ENCODE data around the gene C9orf85.
"Not testable (repeated sequence)": the region's sequence is repeated elsewhere in the genome, so short reads cannot be mapped to it uniquely, and the experiment has no call there.

C9orf85 gene

DNA sequence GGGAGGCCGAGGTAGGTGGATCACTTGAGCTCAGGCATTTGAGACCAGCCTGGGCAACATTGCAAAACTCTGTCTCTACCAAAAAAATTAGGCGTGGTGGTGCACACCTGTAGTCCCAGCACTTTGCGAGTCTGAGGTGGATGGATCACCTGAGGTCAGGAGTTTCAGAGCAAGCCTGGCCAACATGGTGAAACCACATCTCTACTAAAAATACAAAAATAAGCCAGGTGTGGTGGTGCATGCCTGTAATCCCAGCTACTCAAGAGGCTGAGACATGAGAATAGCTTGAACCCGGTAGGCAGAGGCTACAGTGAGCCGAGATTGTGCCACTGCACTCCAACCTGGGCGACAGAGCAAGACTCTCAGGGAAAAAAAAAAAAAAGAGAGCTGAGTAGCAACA is 12.7 kb upstream of the C9orf85 start:
- in situ Hi-C loops (cut with HindIII; ENCODE audit: low pct_ligation_motif_present, low pct_unique_long_range_greater_than_20kb, low sequenced_read_pairs); DNase-seq: not testable (repeated sequence)

GRCh38 chr9:71901695-71902597 is 9.5 kb upstream of the C9orf85 start:
- in situ Hi-C loops (cut with HindIII; ENCODE audit: low pct_ligation_motif_present, low pct_unique_long_range_greater_than_20kb, low sequenced_read_pairs): no loop called here
- DNase-seq: no peak

DNA sequence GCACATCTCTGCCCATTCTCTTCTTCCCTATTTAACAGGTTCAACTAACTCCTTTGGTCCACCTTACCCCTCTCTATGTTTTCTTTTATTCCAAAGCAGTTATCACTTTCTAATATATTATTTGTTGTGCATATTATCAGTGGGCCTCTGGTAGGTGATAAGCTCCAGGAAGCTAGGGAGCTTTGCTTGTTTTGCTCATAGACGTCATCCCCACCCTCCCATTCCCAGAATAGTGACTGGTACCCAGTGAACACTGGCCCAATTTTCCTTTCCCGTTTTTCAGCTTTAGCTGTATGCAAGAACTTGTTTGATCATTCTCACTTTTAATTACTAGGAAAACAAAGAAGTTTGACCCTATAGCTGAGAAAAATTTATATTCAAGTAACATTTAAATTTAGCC is 7.4 kb upstream of the C9orf85 start:
- DNase-seq: no peak
- in situ Hi-C loops (cut with HindIII; ENCODE audit: low pct_ligation_motif_present, low pct_unique_long_range_greater_than_20kb, low sequenced_read_pairs): no loop called here

- DNase-seq: no peak
- in situ Hi-C loops (cut with HindIII; ENCODE audit: low pct_ligation_motif_present, low pct_unique_long_range_greater_than_20kb, low sequenced_read_pairs): no loop called here
Observed at GRCh38 chr9:71908825-71909224, 2.6 kb upstream of the C9orf85 start.

- peak; percentile 42 for DNase-seq
- in situ Hi-C loops (cut with HindIII; ENCODE audit: low pct_ligation_motif_present, low pct_unique_long_range_greater_than_20kb, low sequenced_read_pairs): no loop called here
Observed at GRCh38 chr9:71909887-71910649, 1.4 kb upstream of the C9orf85 start.

- in situ Hi-C loops (cut with HindIII; ENCODE audit: low pct_ligation_motif_present, low pct_unique_long_range_greater_than_20kb, low sequenced_read_pairs): no loop called here
- no peak for DNase-seq
Observed at GRCh38 chr9:71910650-71911060, 784 bp upstream of the C9orf85 start.

DNA sequence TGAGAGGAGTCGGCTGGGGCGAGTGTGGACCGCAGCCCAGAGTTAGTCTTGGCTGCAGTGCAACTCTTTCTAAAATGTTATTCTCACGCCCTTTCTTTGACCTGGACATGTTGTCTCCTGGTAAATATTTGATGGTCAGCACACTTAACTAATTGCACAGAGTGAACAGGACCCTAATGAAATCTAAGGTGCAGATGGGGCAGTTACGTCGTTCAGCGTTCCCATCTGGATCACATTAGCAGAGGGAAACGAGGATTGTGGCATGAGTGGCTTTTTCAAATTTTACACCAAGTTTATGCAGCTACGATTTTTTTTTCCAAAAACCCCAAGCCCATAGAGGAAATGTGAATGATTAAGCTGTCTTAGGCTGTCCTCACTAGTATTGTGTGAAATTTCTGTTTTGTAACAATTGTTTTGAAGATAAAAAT is 483 bp downstream of the C9orf85 start:
- DNase-seq: peak; percentile 15
- in situ Hi-C loops (cut with HindIII; ENCODE audit: low pct_ligation_motif_present, low pct_unique_long_range_greater_than_20kb, low sequenced_read_pairs): no loop called here

DNA sequence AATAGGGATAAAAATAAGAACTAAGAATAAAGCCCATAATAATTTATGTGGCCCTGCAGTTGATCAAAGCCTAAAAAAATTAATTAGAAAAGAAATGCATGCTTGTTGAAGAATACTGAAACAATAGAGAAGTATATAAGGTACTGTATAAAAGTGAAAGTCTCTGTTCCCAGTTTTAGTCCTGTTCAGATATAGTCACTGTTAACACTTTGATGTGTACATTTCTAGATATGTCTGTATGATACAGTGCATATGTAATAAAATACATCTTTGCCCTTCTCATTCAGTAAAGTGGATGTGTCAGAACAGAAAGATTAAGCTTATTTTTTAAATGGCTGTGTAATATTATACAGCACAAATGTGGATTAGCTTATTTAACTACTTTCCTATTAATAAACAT is 4.1 kb downstream of the C9orf85 start:
- in situ Hi-C loops (cut with HindIII; ENCODE audit: low pct_ligation_motif_present, low pct_unique_long_range_greater_than_20kb, low sequenced_read_pairs): no loop called here
- DNase-seq: no peak

DNA sequence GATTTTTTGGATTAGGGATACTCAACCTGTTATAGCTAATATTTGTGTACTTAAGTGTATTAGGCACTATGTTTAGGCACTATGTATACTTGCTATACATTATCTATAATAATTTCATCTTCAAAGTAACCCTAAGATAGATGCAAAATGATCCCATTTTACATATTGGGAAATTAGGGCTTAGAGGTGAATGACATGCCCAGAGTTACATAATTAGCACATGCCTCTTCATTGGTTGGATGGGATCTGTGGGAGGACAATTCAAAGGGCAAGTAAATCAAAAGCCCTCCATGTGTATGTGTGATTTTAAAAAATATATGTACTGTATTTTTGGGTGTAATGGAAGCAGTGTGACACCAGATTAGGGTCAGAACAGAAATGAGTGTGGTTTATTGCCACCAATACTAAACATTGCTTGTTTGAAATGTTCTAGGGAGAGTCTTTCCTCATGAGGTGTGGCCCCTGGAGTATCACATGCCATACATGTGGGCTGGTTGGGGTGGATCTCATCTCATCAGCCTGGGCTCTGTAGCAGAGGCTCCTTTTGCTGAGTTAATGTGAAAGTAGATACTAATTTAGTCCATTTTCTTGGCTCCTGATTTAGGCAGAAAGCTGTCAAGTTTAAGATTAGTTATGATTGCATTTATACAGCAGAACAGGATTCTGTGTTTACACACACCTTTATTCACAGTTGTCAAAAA is 5.5 kb downstream of the C9orf85 start:
- DNase-seq: no peak
- in situ Hi-C loops (cut with HindIII; ENCODE audit: low pct_ligation_motif_present, low pct_unique_long_range_greater_than_20kb, low sequenced_read_pairs): no loop called here

DNA sequence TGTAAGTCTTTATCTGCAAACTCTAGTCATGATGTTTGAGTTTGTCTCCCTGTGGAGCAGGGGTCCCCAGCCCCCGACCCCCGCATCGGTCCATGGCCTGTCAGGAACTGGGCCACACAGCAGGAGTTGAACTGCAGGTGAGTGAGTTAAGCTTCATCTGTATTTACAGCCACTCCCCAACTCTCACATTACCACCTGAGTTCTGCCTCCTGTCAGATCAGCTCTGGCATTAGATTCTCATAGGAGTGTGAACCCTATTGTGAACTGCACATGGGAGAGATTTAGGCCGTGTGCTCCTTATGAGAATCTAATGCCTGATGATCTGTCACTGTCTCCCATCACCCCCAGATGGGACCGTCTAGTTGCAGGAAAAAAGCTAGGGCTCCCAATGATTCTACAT is 7.0 kb downstream of the C9orf85 start:
- in situ Hi-C loops (cut with HindIII; ENCODE audit: low pct_ligation_motif_present, low pct_unique_long_range_greater_than_20kb, low sequenced_read_pairs): no loop called here

DNA sequence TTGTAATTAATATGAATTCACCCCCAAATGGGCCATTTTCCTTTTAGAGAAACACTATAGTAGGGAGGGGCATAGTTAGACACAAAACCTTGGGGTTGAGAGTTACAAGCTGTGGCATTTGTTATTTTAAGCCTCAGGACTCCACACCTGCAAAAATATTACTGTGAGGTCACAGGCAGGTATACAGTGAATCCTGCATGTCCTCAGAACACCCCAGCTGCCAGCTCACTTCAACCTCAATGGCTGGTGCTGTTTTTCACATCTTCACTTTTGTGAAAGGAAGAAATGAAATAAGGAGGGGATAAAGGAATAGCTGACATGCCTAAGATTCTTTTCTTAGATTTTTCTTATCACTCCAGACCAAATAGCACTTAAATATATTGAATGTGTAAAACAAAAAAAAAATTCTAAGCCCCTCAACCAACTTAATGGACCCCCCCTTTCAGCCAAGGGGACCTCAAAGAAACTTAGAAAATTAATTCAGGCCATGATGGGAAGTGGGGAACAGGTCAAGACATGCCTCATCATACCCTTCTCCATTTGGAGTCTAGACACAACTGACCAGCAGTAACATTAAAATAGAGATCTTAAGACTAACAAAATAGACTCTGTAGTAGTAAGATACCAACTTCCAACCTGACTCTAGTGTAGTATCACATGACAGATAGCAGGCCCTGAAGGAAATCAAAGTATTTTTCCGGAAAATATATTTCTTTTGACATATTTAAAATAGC is 9.2 kb downstream of the C9orf85 start:
- DNase-seq: no peak
- in situ Hi-C loops (cut with HindIII; ENCODE audit: low pct_ligation_motif_present, low pct_unique_long_range_greater_than_20kb, low sequenced_read_pairs): no loop called here

More for the DNA sequence above, 7.0 kb downstream of the C9orf85 start:
- no peak for DNase-seq

DNA sequence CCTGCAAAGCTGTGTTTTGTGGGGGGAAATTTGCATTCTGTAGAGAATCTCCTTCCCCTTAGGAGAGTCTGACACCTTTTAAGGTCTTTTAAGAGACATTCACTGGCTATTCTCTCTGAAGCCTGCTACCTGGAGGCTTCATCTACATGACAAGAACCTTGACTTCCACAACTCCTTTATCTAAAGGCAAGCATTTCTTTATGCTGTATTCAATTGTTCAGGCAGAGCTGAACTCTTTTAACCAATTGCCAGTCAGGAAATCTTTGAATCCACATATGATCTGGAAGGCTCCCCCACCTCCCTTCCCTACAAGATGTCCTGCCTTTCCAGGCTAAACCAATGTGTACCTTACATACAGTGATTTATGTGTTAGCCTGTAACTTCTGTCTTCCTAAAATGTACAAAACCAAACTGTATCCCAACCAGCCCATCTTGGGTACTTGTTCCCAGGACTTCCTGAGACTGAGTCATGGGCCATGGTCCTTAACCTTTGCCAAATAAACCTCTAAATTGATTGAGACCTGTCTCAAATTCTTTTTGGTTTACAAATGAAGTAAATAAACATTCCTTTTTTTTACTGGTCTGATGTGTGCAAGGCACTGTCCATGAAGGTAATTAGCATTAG is 9.9 kb downstream of the C9orf85 start:
- no peak for DNase-seq
- in situ Hi-C loops (cut with HindIII; ENCODE audit: low pct_ligation_motif_present, low pct_unique_long_range_greater_than_20kb, low sequenced_read_pairs): no loop called here

- DNase-seq: no peak
- in situ Hi-C loops (cut with HindIII; ENCODE audit: low pct_ligation_motif_present, low pct_unique_long_range_greater_than_20kb, low sequenced_read_pairs): no loop called here
Observed at GRCh38 chr9:71924576-71924975, 13.1 kb downstream of the C9orf85 start.

GRCh38 chr9:71925834-71926233 is 14.4 kb downstream of the C9orf85 start:
- DNase-seq: no peak

DNA sequence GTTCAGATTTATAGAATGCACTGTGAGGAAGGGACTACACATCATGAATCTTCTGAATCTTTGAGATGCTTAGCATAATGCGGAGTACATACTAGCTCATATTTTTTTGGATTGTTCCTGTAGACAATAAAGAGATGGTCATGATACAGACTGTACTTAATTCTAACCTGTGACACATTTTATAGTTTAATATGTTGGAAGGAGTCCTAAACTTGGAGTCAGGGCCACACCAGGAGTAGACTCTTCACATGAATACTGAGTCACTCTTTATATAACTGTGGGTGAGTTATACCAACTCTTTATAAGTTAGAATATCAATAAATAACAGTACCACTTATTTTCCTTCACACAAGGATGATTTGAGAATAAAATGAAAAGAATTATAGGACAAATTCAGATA is 16.9 kb downstream of the C9orf85 start:
- in situ Hi-C loops (cut with HindIII; ENCODE audit: low pct_ligation_motif_present, low pct_unique_long_range_greater_than_20kb, low sequenced_read_pairs): no loop called here

More at GRCh38 chr9:71925834-71926233, 14.4 kb downstream of the C9orf85 start:
- in situ Hi-C loops (cut with HindIII; ENCODE audit: low pct_ligation_motif_present, low pct_unique_long_range_greater_than_20kb, low sequenced_read_pairs): no loop called here

DNA sequence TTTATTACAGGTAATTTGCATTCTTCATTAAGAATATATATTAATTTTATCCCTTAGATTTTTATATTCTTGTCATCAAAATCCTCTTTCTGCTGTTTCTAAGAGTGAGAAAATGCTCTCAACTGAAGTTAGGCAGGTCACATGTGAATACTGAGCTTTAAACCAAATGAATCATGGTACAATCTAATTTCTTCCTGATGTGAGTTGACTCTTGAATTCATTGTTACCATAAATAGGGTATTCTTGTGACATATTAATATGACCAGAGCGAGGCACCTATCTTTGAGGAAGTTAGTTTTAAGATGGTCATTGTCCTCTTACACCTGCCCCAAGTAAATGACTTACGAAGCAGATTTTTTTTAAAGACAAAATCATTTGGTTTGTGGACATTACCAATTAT is 17.4 kb downstream of the C9orf85 start:
- no peak for DNase-seq
- in situ Hi-C loops (cut with HindIII; ENCODE audit: low pct_ligation_motif_present, low pct_unique_long_range_greater_than_20kb, low sequenced_read_pairs): no loop called here

More for the DNA sequence above, 16.9 kb downstream of the C9orf85 start:
- no peak for DNase-seq

GRCh38 chr9:71929223-71929622 is 17.8 kb downstream of the C9orf85 start:
- DNase-seq: no peak
- in situ Hi-C loops (cut with HindIII; ENCODE audit: low pct_ligation_motif_present, low pct_unique_long_range_greater_than_20kb, low sequenced_read_pairs): no loop called here
